HG03439 (cell line): ENCODE measurements around the gene HMCN2.
"Not testable (repeated sequence)": the region's sequence is repeated elsewhere in the genome, so short reads cannot be mapped to it uniquely, and the experiment has no call there.

Source experiments
- ATAC-seq: cut with Tn5 transposase; IDR thresholded peaks from one replicate; pipeline ENCODE4 v1.9.1; 2021; ENCODE audit warnings: mild to moderate bottlenecking, moderate library complexity; ENCODE audit not compliant: unreplicated experiment

HMCN2 gene

GRCh38 chr9:130327070-130327780 lies 61.7 kb downstream of the HMCN2 start:
- no peak for ATAC-seq

- ATAC-seq = no peak
Observed at GRCh38 chr9:130327781-130328348, 62.3 kb downstream of the HMCN2 start.

- no peak for ATAC-seq
Observed at GRCh38 chr9:130328349-130328801, 62.8 kb downstream of the HMCN2 start.

GRCh38 chr9:130329061-130329460 lies 63.5 kb downstream of the HMCN2 start:
- ATAC-seq = no peak

- ATAC-seq = no peak
Observed at GRCh38 chr9:130330202-130330862, 64.8 kb downstream of the HMCN2 start.

GRCh38 chr9:130331061-130331460 lies 65.5 kb downstream of the HMCN2 start:
- ATAC-seq = no peak

- ATAC-seq = no peak
Observed at GRCh38 chr9:130331573-130331972, 66.0 kb downstream of the HMCN2 start.

GRCh38 chr9:130332384-130332926 lies 66.9 kb downstream of the HMCN2 start:
- no peak for ATAC-seq

- no peak for ATAC-seq
Observed at GRCh38 chr9:130333041-130333711, 67.6 kb downstream of the HMCN2 start.

- ATAC-seq = no peak
Observed at GRCh38 chr9:130333712-130334062, 68.1 kb downstream of the HMCN2 start.

- ATAC-seq = no peak
Observed at GRCh38 chr9:130334915-130335314, 69.4 kb downstream of the HMCN2 start.

- no peak for ATAC-seq
Observed at GRCh38 chr9:130336027-130336610, 70.6 kb downstream of the HMCN2 start.

GRCh38 chr9:130336885-130337284 lies 71.3 kb downstream of the HMCN2 start:
- ATAC-seq = no peak

- ATAC-seq = no peak
Observed at GRCh38 chr9:130337318-130337717, 71.8 kb downstream of the HMCN2 start.

- no peak for ATAC-seq
Observed at GRCh38 chr9:130337784-130338380, 72.3 kb downstream of the HMCN2 start.

- ATAC-seq = not testable (repeated sequence)
Observed at GRCh38 chr9:130338891-130339290, 73.3 kb downstream of the HMCN2 start.

- no peak for ATAC-seq
Observed at GRCh38 chr9:130339306-130339705, 73.7 kb downstream of the HMCN2 start.

GRCh38 chr9:130340011-130340410 lies 74.5 kb downstream of the HMCN2 start:
- no peak for ATAC-seq

GRCh38 chr9:130340557-130340956 lies 75.0 kb downstream of the HMCN2 start:
- ATAC-seq = not testable (repeated sequence)

- ATAC-seq = no peak
Observed at GRCh38 chr9:130341128-130341527, 75.6 kb downstream of the HMCN2 start.
